Erythroblast (primary cell): ENCODE measurements around the gene PRICKLE3.

ENCODE experiments used
- GATA1 ChIP-seq: IDR thresholded peaks from 2 replicates; pipeline ENCODE4 v1.6.1; 2011; ENCODE audit warnings: low read depth, mild to moderate bottlenecking, control low read depth, low read length, moderate library complexity
- POLR2A ChIP-seq: IDR thresholded peaks from 2 replicates; pipeline ENCODE4 v1.6.1; 2011; ENCODE audit warnings: mild to moderate bottlenecking, low read length

GRCh38 chrX:49188468-49189076 is 2.4 kb upstream of the PRICKLE3 start:
- no peak for TF ChIP-seq POLR2A
- no peak for TF ChIP-seq GATA1
